Urothelium cell line (cell line): ENCODE data around the gene GREB1.

Experiments
- DNase-seq: peaks from one replicate; pipeline ENCODE4 v3.0.0; 2011; ENCODE audit warnings: low spot score, mixed read lengths
- FAIRE-seq: peaks from 2 replicates; lab custom pipeline; 2011; peaks lifted over from hg19 to GRCh38; lab: Jason Lieb, UNC

The GREB1 gene, protein sequence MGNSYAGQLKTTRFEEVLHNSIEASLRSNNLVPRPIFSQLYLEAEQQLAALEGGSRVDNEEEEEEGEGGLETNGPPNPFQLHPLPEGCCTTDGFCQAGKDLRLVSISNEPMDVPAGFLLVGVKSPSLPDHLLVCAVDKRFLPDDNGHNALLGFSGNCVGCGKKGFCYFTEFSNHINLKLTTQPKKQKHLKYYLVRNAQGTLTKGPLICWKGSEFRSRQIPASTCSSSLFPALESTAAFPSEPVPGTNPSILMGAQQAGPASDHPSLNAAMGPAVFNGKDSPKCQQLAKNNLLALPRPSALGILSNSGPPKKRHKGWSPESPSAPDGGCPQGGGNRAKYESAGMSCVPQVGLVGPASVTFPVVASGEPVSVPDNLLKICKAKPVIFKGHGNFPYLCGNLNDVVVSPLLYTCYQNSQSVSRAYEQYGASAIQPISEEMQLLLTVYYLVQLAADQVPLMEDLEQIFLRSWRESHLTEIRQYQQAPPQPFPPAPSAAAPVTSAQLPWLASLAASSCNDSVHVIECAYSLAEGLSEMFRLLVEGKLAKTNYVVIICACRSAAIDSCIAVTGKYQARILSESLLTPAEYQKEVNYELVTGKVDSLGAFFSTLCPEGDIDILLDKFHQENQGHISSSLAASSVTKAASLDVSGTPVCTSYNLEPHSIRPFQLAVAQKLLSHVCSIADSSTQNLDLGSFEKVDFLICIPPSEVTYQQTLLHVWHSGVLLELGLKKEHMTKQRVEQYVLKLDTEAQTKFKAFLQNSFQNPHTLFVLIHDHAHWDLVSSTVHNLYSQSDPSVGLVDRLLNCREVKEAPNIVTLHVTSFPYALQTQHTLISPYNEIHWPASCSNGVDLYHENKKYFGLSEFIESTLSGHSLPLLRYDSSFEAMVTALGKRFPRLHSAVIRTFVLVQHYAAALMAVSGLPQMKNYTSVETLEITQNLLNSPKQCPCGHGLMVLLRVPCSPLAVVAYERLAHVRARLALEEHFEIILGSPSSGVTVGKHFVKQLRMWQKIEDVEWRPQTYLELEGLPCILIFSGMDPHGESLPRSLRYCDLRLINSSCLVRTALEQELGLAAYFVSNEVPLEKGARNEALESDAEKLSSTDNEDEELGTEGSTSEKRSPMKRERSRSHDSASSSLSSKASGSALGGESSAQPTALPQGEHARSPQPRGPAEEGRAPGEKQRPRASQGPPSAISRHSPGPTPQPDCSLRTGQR (N-terminal part only)

DNA sequence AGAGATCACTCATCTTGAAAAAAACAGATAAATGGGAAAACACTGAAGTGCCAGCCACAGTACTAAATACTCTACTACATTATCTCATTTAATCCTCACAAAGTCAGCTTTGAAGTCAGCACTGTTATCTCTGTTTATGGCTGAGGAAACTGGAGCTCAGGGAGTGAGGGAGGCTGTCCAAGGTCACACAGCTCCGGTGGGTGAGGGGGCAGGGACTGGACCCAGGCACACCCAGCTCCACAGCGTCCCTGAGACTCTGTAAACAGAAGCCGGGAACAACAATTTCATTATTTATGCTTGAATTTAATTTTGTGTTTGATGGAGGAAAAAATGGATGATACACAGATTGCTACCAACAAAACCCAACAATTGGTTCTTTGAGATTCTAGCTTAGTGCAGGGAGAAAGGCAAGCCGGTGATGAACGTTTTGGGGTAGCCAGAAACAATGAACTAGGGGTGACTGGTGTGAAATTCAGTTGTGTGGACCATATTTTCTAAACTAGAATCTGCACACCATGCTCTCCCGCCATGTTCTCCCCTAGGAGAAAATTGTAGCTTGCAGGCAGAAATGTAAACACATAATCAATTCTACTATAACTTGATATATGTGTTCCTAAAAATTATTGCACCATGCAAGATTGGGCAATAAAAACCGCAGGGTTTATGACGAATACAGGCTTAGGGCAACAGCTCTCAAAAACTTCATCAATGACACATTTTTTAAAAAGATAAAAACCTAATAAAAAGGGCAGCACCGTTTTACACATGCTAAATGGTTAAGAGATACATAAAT is at the start of gene GREB1:
TSS of gene GREB1 (plus strand) at position 768 of the 793 bp plus-strand sequence. CDS start 22,570 bp downstream, outside the sequence.
- no peak for FAIRE-seq
- DNase-seq: no peak

DNA sequence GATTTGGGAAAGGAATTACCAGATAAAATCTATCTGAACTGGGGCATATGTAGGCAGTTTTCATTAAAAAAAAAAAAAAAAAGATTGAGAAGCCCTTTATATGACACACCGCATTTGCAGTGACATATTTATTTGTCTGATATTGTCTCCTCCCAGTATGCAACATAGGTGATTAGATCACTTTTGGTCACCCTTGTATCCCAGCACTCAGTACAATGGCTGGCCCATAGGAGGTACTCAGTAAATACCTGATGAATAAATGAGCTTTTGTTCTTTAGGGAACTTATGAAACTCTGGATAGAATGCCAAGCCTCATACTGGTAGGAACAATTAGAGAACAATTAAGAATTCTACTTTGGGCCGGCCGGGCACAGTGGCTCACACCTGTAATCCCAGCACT is 45.0 kb upstream of the GREB1 start:
- FAIRE-seq: no peak

DNA sequence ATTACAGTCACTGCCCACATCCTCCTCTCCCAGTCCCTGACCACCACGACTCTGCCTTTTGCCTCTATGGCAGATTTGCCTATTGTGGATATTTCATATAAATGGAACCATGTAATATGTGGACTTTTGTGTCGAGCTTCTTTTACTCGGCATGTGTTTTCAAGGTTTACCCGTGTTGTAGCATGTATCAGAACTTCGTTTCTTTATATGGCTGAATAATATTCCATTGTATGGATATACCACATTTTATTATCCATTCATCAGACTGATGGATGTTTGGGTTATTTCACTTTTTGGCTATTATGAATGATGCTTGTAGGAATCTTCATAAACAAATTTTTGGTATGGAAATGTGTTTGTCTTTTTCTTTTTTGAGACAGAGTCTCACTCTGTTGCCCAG is 43.7 kb upstream of the GREB1 start:
- DNase-seq (no peak), FAIRE-seq (no peak)

More for the DNA sequence above, 45.0 kb upstream of the GREB1 start:
- no peak for DNase-seq

DNA sequence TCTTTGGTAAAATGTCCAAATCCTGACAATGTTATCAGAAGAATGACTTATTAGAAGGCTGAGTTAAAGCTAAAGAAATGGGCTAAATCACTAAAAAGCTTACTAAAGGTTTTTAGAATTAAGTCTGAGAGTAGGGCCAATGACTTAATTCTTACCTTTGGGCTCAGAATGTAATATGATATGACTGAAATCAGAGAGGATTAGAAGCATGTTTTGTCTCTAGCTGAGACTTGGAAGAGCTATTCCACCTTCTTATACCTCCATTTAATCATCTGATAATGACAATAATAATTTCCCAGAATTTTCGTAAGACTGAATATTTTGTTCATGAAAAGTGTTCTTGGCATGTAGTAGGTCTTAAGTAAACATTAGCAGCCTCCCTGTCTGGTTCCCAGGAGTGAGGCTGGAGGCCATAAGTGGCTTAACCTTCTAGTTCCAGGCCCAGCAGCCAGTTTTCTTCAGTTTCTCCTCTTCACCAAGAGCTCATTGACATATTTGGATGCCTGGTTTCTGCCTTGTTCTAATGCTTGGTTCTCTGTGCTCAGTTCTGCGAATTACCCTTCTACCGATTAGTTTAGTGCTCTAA is 42.4 kb upstream of the GREB1 start:
- FAIRE-seq (no peak), DNase-seq (no peak)

DNA sequence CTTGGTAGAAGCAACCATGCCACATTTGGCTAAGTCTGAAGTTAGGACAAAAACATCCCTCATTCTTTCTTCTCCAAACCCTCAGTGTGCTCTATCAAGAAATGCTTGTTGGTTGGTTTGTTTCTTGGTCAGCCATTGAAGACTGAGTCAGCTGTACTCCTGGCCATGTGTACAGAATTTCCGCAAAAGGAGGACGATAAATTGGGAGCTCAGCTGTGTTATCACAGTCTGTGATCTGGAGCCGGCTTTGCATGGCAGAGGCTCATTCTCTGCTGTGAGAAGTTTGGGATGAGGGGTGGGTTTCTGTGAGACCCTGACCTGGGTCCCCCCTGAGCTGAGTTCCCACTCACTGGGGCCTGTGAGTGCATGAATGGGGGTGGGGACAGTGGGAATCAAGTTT is 41.6 kb upstream of the GREB1 start:
- DNase-seq (no peak), FAIRE-seq (peak; percentile 55)

DNA sequence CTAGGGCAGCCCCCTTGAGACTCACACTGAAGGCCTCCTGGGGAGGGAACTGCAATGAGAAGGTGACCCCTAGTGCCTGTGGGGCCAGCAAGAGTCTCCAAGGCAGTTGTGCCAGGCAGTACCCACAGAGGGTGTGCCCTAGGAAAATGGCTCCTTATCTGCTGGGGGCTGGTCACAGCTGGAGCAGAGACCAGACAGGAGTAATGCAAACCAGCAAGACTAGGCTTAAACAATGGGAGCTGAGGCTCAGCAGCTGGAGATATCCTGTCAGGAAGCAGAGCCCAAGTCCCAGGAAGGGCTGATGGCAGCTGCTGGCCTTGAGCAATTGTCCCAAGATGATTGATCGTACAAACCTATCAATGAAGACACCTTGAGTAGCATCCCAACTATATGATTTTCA is 41.1 kb upstream of the GREB1 start:
- no peak for FAIRE-seq

DNA sequence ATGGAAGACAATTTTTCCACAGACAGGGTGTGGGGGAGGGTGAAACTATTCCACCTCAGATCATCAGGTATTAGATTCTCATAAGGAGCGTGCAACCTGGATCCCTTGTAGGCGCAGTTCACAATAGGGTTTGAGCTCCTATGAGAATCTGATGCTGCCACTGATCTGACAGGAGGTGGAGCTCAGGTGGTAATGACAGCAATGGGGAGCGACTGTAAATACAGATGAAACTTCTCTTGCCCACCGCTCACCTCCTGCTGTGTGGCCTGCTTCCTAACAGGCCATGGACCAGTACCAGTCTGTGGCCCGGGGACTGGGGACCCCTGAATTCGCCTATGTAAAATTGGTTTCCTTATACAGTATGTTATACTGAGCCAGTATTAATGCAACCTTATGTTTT is 40.6 kb upstream of the GREB1 start:
- DNase-seq (no peak), FAIRE-seq (no peak)

More for the DNA sequence above, 41.1 kb upstream of the GREB1 start:
- no peak for DNase-seq

DNA sequence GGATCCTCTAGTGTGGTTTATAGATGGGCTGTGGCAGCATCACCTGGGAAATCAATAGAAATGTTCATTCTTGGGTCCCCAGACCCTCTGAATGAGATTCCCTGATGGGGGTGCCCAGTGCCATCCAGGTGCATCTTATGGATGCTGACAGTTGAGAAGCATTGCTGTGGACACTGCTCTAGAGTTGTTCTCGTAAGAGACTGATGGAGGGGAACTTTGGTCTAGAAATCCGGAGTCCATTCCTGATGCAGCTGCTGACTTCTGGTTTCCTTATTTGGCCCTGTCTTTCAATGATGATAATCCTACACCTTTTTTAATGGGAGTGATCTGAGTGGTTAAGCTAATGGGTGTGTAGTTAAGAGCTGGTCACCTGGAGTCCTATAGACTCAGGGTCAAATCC is 39.5 kb upstream of the GREB1 start:
- FAIRE-seq (no peak), DNase-seq (no peak)

DNA sequence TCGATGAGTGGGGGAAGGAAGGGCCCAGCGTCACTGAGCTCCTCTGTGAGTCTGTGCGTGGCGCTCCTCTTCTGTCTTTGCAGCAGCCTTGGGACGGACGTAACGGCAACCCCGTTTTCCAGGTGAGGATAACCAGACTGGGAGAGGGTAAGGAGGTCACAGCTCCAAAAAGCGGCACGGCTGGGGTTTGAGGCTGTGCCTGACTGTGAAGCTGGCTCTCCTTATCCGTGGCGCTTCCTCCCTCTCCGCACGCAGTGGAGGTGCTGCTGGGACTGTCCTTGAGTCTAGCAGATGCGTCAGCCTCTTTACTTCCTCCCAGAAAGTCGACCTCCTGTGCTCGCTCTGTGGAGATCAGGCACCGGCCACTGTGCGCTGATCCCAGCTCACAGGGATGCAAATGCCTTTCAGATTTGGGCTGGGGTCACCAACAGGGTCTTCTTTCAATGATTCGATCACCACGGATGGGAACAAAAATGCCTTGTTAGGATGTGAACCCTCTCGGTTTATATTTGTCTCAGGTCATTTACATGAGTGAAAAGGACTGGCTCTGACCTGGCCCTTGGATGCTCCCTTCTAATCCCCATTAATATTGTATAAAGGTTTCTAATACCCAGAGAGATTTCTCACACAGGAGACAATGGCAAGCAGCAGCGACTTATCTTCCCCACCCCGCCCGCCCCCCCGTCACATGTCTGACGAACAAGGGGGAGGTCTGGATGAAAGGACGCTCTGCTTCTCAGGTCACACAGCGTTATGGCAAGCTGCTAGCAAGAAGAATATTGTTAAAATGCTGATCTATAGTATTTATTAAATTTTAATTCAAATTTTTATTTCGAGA is 37.8 kb upstream of the GREB1 start:
- FAIRE-seq (no peak), DNase-seq (no peak)

DNA sequence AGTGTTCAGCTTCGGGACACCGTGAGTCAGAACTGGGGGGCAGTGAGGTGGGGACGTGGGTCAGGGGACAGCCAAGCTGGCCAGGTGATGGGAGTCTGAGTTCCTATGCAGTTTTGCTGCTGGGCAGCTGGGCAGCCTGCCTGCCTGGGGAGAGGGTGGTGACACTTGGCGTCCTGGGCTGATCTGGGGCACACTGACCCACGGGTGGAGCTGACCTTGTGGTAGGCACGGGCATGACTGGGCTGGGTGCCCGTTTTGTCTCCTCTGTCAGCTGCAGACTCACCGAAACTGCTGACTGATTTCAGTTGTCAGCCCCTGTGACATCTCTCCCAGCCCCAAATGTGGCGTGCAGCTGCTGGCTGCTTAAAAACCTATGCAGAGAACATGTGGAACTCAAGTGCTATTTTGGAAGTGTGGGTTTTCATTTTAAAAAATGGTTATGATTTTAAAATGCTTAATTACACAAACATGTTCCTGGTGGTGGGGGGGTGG is 35.3 kb upstream of the GREB1 start:
- DNase-seq (peak; percentile 25), FAIRE-seq (peak; percentile 74)

DNA sequence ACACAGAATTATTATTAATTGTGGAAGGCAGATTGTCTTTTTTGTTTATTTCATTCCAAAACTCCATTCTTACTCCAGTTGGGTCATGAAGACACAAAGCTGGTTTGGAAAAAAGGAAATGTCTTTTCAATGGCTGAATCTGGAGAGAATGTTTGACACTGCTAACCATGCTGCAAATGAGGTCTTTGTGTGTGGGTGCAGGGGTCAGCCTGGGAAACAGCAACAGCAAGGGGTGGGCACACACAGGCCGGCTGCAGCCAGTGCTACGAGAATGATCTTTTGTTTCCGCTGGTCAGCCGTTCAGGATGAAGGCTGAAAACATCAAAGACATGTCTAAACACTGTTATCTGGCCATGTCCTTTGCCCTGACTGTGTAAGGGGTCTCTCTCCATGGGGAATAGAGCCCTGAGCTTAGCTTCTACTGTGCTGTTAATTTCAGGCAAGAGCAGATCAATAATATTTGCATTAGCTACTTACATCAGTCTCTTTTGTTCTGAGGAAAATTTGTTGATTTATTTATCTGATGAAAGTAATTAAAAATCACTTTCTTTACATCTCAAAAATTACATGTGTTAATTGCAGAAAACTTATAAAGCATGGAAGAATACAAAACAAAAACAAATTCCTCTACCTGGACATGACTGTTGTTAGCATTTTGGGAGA is 34.6 kb upstream of the GREB1 start:
- FAIRE-seq (peak; percentile 32), DNase-seq (no peak)

DNA sequence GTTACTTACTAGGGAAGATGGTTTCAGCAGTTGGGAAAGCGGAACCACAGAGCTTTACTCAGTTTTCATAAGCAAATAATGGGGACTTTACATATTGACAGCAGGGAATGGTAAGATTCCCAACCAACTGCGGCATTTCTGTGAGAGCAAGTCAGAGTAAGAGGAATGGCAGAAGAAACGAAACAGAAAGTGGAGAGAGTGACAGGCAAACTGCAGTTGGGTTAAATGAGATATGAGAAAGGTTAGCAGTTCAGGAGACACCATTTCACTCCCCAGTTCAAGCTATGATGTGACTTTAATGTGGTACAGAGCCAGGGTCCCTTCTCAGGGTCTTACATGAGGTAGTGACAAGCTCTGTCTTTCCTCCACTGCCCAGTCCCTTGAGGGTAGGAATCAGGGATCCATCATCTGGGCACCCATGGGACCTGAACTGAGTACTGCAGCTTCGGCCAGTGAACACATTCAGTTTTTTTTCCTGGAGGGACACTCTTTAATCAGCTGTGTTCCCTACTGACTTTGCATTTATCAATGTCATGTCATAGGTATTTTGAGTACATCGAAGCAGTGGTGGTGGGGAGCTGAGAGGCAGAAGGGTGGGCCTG is 33.0 kb upstream of the GREB1 start:
- FAIRE-seq (no peak), DNase-seq (no peak)

DNA sequence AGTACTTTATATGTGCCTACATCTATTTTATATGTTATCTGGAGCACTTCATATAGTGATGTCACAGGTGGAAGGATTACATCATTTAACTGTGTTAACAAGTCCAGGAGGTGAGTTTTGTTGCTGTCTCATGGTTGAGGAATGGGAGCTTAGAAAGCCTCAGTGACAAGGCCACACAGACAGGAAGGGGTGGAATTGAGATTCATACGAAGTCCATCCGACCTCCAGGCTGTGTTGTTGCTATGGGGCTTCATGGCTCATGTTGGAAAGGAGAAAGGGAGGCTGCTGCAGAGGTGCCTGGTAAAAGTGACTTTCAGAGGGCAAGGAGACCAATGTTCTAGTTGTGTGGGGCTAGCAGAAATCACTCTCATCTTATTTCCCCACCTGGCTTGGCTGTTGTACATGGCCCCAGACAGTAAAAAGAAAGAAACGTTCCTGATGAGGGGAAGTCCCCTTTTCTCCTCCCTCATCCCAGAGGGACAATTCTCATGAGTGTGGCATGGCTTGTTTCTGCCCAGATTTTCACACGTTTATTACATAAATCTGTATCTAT is 31.0 kb upstream of the GREB1 start:
- no peak for DNase-seq
- FAIRE-seq: no peak

DNA sequence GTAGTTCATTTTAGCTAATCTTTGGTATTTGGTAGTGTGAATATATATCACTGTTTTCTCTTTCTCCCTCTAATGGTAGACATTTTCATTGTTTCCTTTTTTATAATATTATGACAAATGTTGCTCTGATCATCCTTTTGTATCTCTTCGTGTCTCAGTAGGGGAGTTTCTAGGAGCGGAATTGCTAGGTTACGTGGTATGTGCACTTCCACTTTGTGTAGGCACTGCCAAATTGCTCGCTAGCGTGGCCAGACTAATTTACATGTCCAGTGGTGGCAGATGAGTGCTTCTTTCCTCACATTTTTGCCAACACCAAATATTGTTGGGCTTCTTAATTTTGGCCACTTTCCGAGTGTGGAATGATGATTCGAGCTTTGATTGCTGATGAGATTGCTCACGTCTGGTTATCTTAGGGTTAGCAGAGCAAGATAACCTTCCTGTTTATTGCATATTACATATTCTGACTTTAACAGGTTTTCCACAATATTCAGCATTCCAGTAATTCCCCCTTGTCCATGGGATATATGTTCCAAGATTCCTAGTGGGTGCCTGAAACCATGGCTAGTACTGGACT is 30.4 kb upstream of the GREB1 start:
- FAIRE-seq (no peak), DNase-seq (no peak)

DNA sequence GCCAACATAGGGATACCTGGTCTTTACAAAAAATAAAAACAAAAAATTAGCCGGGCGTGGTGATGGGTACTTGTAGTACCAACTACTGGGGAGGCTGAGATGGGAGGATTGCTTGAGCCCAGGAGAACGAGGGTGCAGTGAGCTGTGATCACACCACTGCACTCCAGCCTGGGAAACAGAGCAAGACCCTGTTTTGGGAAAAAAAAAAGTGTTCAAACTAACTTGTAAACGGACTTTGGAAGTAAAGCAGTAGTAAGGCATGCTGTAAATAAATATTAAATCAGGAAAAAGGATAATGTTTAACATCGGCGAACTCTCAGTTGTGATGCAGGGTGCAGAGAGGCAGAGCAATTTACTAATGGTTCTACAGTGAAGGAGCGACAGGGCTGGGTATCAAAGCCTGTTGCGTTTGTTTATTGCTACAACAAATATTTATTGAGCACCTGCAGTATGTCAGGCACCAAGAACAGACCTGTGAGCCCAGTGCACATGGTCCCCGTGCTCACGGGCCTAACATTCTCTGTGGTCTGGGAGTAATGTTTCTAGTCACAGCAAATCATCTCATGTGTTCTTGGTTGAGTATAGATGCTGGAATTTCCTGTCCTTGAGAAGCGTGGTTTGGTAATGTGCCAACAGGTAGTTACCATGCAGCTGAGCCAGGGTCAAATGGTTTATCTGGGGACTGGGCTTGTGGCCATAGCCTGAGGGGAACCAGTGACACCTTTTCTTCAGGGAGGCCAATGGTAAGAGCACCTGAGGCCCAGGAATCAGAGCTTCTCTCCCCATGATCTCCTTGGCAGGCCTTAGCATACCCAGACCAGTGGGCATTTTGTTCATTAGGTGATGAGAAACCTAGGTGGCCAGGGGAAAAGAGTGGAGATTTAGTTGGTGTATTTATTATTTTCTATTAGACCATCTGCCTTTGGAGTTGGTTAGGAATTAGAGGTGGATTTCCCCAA is 27.9 kb upstream of the GREB1 start:
- DNase-seq (peak; percentile 81), FAIRE-seq (peak; percentile 53)

DNA sequence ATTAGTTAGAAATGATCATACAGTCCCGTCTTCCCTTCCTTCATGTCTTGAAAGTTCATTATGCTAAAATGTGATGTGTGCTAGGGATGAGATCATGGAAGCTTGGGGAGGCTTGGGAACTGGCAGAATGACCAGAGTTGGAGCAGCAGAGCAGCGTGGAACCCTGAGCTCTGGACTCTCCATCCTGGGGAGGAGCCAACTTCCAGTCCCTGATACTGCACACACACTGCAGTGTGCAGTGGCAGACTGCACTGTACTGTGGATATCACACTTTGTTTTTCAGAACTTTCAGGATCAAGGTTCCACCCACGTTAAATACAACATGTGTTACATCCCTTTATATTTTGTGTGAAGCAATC is 27.3 kb upstream of the GREB1 start:
- DNase-seq (no peak), FAIRE-seq (no peak)
